SK-N-MC (cell line): ENCODE data around the gene ITGA3.

Experiments used
- DNase-seq: peaks from one replicate; pipeline ENCODE4 v3.0.0-alpha.2; 2011; ENCODE audit warnings: low read depth, low spot score
- H3K27ac ChIP-seq: fragments of 200-600 bp; sonication (generic); 2 replicates; pipeline ENCODE4 v1.5.1; 2016; ENCODE audit warnings: mixed run types
- H3K36me3 ChIP-seq: fragments of 200-600 bp; sonication (generic); 2 replicates; pipeline ENCODE4 v1.6.1; 2017; ENCODE audit warnings: antibody characterized with exemption, low read length, mixed read lengths; ENCODE audit not compliant: insufficient read depth
- H3K4me3 ChIP-seq: fragments of 200-600 bp; sonication (generic); 2 replicates; pipeline ENCODE4 v1.5.1; 2016
- H3K9ac ChIP-seq: fragments of 200-600 bp; sonication (generic); 2 replicates; pipeline ENCODE4 v1.8.0; 2017; ENCODE audit warnings: mixed run types, mixed read lengths; ENCODE audit not compliant: insufficient read length
- H3K9me3 ChIP-seq: fragments of 200-600 bp; sonication (generic); 2 replicates; pipeline ENCODE4 v1.6.1; 2017; ENCODE audit warnings: low read depth, mild to moderate bottlenecking, antibody characterized with exemption, low read length, moderate library complexity, mixed read lengths
- EZH2 ChIP-seq: fragments of 200-600 bp; sonication (generic); IDR thresholded peaks from one replicate; pipeline ENCODE4 v1.6.1; 2017; ENCODE audit warnings: antibody characterized with exemption
- FOXP2 ChIP-seq: optimal IDR thresholded peaks from 2 replicates; pipeline ENCODE3; 2011; ENCODE audit warnings: mild to moderate bottlenecking, moderate library complexity; ENCODE audit not compliant: insufficient read depth; ENCODE audit errors: extremely low read length, control extremely low read depth
- POLR2AphosphoS5 ChIP-seq: IDR thresholded peaks from 2 replicates; pipeline ENCODE4 v1.6.1; 2012; ENCODE audit warnings: mild to moderate bottlenecking, low read depth, low read length, borderline replicate concordance

Gene ITGA3

DNA sequence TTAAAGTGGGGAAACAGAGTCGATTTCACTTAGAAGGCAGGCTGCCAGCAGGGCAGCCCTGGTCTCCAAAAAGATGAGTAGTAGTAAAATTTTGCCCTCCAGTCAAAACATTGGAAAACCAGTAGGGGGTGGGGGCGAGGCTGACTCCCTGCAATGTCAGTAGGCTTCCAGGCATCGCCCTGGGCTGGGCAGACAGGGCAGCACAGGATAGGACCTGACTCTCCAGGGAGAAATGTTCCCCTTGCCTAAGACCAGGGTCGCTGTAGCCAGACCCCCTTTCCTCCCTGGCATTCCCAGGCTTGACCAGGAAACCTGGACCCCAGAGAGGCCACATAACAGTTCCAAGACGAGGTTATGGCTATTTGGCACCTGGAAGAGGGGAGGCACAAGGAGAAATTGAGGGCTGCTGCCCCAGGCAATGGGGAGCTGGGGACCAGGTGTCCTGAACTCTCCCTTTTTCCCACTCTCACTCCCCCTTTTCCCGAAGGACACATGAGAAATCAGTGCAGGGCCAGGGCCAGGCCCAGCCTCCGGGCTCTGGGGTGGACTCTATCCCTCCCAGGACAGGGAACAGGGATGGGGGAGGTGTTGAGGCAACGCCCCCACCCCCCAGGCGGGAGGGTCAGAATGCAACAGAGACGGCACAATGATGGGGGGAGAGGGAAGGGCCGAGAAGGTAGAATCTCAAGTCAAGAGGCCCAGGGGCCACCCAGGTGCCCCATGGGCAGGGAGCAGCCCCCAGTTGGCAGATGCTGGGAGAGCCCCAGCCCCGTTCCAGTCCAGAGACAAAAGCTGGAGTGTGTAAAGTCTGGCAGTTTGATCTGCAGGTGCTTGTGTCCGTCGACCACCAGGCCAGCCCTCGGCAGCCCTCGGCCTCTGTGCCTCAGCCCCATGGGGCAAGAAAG is 78.5 kb downstream of the ITGA3 start:
- Histone ChIP-seq H3K9ac (no peak overlapping the region), H3K36me3 (peaks cover 38% of the 10 kb centered on the region), H3K4me3 (no peak overlapping the region), H3K27ac (no peak overlapping the region), H3K9me3 (no peaks in the 10 kb centered on the region)
- no peak for TF ChIP-seq POLR2AphosphoS5
- TF ChIP-seq FOXP2: no peak
- TF ChIP-seq EZH2: no peak
- no peak for DNase-seq

DNA sequence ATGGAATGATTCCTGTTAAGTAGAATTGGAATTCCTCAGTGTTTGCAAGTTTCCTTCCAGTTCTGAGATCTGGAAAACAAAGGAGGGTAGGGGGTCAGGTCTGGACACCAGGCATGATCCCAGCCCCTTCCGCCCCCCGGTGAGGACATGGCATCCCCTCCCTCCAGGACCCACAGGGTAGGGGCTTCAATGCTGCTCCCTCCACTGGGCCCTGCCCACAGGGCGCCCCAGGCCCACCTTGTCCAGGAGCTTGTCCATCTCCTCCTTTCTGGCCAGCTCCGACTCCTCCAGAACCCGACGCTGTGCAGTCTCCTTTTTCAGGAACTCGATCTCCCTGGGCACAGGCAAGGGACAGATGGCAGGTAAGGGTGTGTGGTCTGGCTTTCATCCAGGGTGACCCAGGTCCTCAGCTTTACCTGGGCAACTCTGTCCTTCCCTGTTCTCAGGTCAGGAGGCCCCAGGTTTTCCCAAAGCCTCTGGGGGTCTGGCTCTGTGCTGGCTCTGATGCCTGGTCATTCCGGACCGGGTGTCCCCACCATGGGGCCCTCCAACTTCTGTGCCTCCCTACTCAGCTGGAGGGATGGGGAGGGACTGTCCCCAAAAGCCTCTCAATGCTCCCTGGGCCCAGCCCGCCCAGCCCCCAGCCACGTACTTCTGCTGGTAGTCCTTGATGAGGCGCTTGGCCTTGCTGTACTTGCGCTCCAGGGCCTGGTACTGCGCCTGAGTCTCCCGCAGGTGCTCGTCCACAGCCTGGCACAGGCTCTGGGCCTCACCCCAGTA is 79.6 kb downstream of the ITGA3 start:
- TF ChIP-seq FOXP2 (no peak), EZH2 (no peak), POLR2AphosphoS5 (no peak)
- H3K4me3 ChIP-seq: no peak overlapping the region
- no peaks in the 10 kb centered on the region for H3K9me3 ChIP-seq
- H3K9ac ChIP-seq: no peak overlapping the region
- H3K36me3 ChIP-seq: peaks cover 47% of the 10 kb centered on the region
- H3K27ac ChIP-seq: no peak overlapping the region
- no peak for DNase-seq

DNA sequence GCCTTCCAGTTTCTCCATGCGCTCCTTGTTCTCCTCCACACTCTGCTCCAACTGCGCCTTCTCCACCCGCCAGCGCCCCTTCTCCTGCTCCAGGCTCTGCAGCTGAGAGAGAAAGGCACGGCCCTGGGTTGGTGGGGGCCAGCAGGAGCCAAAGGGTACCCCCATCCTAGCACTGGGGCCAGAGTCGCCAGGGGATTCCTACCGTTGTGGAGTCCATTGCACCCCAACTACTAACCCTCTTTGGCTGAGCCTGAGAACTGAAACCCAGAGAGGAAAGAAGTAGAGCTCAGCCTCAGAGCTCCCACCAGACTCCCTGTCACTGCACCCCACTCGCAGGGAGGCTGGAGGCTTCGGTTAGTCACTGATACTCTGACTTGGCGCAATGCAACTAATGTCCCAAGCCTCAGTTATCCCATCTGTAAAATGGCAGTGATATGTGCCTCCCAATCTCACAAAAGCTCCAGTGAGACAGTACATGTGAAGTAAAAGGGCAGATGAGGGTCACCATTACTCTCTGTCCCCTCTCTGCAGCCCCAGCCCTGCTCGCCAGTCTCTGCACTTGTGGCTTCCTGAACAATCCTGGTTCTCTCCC is 80.3 kb downstream of the ITGA3 start:
- no peak overlapping the region for H3K9ac ChIP-seq
- no peak for DNase-seq
- H3K9me3 ChIP-seq: no peaks in the 10 kb centered on the region
- H3K36me3 ChIP-seq: peaks cover 54% of the 10 kb centered on the region
- H3K4me3 ChIP-seq: no peak overlapping the region
- H3K27ac ChIP-seq: no peak overlapping the region
- TF ChIP-seq EZH2 (no peak), FOXP2 (no peak), POLR2AphosphoS5 (no peak)

DNA sequence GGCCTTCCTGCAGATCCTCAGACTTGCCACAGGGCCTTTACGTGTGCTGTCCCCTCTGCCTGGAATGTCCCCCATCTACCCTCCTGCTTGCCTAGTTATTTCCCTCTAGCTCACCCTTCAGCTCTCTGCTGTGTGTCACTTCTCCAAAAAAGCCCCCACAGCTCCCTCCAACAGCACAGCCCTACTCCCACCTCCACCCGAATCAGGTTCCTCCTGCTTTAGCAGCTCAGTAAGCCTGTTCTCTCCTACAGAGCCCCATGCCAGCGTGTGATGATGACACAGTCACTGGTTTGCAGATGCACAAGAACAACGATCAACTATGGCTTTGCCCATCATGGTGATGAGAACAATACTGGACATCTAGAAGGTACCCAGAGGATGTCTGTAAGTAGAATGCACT is 81.1 kb downstream of the ITGA3 start:
- DNase-seq: no peak
- no peaks in the 10 kb centered on the region for H3K9me3 ChIP-seq
- H3K36me3 ChIP-seq: peaks cover 62% of the 10 kb centered on the region
- H3K4me3 ChIP-seq: no peak overlapping the region
- no peak overlapping the region for H3K27ac ChIP-seq
- H3K9ac ChIP-seq: no peak overlapping the region
- TF ChIP-seq EZH2 (no peak), POLR2AphosphoS5 (no peak), FOXP2 (no peak)

DNA sequence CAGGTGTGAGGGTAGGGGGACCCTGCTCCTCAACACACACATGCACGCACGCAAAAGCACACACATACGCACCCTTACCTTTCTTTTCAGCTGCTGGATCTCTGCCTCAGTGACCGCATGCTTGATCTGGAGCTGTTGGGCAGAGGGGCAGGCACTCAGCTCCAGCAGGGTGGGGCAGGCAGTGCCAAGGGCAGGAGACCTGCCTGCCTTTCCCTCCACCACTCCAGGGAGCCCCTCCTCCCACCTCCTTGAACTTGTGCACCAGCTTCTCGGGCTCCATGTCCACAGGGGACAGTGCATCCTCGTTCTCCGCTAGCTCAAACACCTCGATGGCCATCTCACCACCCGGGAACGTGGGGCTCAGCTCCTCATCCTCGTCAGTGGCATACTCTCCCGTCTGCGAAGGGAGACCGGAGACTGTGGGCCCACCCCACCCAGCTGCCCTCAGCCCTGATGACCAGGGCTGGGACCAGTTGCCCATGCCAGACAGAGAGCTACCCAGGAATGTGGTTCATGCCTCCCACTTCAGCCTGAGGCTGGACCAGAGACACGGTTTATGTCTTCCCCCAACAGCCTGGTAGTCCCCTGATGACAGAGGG is 83.4 kb downstream of the ITGA3 start:
- no peak overlapping the region for H3K27ac ChIP-seq
- H3K9ac ChIP-seq: no peak overlapping the region
- H3K9me3 ChIP-seq: no peaks in the 10 kb centered on the region
- DNase-seq: no peak
- H3K36me3 ChIP-seq: peaks cover 83% of the 10 kb centered on the region
- H3K4me3 ChIP-seq: no peak overlapping the region
- TF ChIP-seq EZH2 (no peak), FOXP2 (no peak), POLR2AphosphoS5 (no peak)
